NCI-H345 treated with DMSO at 0.1 percent for 48 hours (cell line): ENCODE data around the gene OR10H2.
"Not testable (repeated sequence)": the region's sequence is repeated elsewhere in the genome, so short reads cannot be mapped to it uniquely, and the experiment has no call there.

Source experiments
- DNase-seq: peaks from one replicate; lab custom pipeline; 2025; ENCODE audit not compliant: unreplicated experiment; lab: John Stamatoyannopoulos, UW

The OR10H2 gene

DNA sequence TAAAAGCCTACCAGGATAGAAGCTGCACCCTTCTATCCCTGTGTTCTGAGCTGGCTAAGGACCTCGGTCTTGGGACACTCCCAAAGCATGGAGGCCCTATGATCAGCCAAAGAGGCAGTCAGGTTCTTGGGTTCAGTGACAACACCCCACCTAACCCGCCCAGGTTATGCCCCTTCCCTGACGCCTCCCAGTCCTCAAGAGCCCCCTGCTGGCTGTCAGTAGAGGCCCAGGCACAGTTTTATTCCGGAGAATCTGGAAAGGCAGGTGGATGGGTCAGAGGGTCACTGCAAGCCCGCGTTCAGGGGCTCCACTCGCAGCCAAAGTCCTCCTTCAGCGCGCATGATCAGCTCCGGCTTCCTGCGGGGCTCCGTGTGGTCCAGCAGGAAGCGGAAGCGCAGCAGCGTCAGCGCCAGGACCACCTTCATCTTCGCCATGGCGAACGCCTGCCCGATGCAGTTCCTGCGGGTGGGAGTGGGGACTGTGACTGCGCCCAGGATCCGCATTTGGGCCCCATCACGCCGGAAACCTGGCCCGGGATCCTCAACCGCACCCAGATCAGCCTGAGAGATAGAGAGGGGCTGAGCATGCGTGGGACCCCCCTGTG lies 32.2 kb downstream of the OR10H2 start:
- no peak for DNase-seq

- no peak for DNase-seq
These were observed 41.8 kb downstream of the OR10H2 start for GRCh38 chr19:15769586-15769985.

DNA sequence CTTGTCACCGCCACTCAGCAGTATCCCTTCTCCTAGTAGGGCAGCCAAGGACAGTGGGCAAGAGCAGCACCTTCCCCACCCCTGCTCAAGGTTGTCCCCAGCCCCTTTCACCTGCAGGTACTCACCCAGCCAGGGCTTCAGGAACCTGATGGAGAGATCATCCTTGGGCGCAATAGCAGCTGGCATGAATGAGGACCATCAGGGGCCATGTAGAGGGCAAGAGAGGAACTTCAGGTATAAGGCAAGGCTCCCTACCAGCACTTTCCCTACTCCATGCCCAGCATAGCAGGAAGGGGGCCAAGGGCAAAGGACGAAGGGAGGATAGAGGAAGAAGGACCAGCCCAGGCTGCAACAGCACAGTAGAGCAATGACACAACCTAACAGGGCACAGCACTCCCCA lies 46.3 kb downstream of the OR10H2 start:
- DNase-seq: not testable (repeated sequence)

DNA sequence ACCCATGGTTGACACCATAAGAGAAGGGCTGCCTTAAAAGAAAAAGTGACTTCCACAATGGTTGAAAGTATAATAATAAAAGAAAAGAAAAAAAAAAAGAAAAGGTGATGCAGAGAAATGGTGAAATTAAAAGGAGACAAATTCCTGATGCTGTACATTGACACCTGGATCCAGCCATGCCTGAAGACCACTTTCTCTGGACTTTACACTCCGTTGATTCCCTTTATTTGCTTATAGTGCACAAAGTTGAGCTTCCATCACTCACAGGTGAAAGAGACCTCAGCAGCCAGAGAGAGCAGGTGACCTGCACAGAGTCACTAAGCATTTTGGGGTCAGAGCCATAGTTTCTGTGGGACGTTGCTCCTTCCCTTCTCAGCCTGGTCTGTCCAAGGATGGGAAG lies 47.4 kb downstream of the OR10H2 start:
- no peak for DNase-seq

GRCh38 chr19:15776264-15776663 lies 48.4 kb downstream of the OR10H2 start:
- DNase-seq: no peak

DNA sequence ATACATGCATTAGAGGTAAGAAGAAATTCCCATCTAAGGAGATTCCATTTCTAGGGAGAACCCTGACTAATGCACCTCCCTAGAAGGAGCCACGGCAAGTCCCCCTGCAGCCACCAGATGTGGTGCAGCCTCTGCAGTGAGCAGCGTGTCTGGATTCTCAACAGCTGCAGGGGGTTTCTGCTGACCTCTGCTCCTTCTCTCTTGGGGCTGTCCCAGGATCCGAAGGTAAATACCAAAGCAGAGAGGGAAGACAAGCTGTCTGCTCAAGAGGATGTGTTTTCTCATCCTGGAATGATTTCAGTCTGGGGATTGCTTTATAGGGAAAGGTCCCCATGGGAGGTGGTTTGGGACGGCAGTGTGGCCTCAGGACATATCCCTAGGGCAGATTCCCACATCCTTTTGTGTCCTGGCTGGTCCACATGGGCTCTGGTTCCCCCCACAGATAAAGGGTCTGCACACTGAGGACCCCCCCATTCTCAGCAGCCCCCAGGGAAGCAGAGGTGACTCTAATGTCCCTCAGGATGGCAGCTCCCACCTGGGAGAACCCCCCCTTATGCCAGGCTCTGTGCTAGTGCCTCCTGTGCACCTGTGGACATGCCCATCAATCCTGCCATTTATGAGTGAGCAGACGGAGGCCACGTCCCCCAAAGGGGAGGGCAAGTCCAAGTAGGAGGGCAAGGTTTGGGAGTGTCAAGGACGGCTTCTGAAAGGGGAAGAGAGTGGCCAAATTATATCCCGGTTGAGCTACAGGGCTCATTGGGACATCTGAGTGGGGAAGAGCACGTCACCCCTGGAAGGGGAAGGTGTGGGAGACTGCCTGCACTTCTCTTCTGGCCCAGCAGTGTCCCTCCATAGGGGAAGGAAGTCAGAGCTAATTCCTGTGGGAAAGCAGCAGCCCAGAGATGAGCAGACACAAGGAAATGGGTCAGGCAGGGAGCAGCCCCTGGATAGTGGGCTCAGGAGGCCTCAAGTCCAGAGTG lies 49.5 kb downstream of the OR10H2 start:
- no peak for DNase-seq
